HG03045 (cell line): ENCODE data around the gene MYLK4.

Experiments used
- ATAC-seq: cut with Tn5 transposase; IDR thresholded peaks from one replicate; pipeline ENCODE4 v1.9.1; 2021; ENCODE audit warnings: mild to moderate bottlenecking, moderate library complexity; ENCODE audit not compliant: unreplicated experiment

Gene MYLK4

GRCh38 chr6:2665146-2666070 is 85.3 kb downstream of the MYLK4 start:
- no peak for ATAC-seq

GRCh38 chr6:2663123-2663522 is 87.6 kb downstream of the MYLK4 start:
- ATAC-seq = no peak

- no peak for ATAC-seq
Observed at GRCh38 chr6:2661651-2662050, 89.1 kb downstream of the MYLK4 start.

- no peak for ATAC-seq
Observed at GRCh38 chr6:2659882-2660281, 90.8 kb downstream of the MYLK4 start.

GRCh38 chr6:2659381-2659780 is 91.3 kb downstream of the MYLK4 start:
- ATAC-seq = no peak

- peak; percentile 77 for ATAC-seq
Observed at GRCh38 chr6:2658788-2659187, 91.9 kb downstream of the MYLK4 start.

GRCh38 chr6:2656460-2657079 is 94.2 kb downstream of the MYLK4 start:
- ATAC-seq = no peak

- ATAC-seq = no peak
Observed at GRCh38 chr6:2655844-2656433, 94.8 kb downstream of the MYLK4 start.

- no peak for ATAC-seq
Observed at GRCh38 chr6:2653369-2654032, 97.2 kb downstream of the MYLK4 start.

GRCh38 chr6:2652611-2653010 is 98.1 kb downstream of the MYLK4 start:
- no peak for ATAC-seq

GRCh38 chr6:2651961-2652360 is 98.8 kb downstream of the MYLK4 start:
- no peak for ATAC-seq

GRCh38 chr6:2651536-2651935 is 99.2 kb downstream of the MYLK4 start:
- ATAC-seq = no peak

GRCh38 chr6:2646346-2646745 is 104.4 kb downstream of the MYLK4 start:
- no peak for ATAC-seq

GRCh38 chr6:2643935-2644539 is 106.7 kb downstream of the MYLK4 start:
- ATAC-seq = no peak

GRCh38 chr6:2643130-2643529 is 107.6 kb downstream of the MYLK4 start:
- no peak for ATAC-seq

- no peak for ATAC-seq
Observed at GRCh38 chr6:2641044-2641725, 109.5 kb downstream of the MYLK4 start.

GRCh38 chr6:2640551-2640950 is 110.2 kb downstream of the MYLK4 start:
- ATAC-seq = no peak

- no peak for ATAC-seq
Observed at GRCh38 chr6:2639896-2640295, 110.8 kb downstream of the MYLK4 start.

- ATAC-seq = no peak
Observed at GRCh38 chr6:2639167-2639566, 111.6 kb downstream of the MYLK4 start.

- ATAC-seq = no peak
Observed at GRCh38 chr6:2636672-2637071, 114.0 kb downstream of the MYLK4 start.
